GM23248 (cell line): ENCODE measurements around the gene NIPAL4. TPM values are rescaled to one million over a fixed set of nuclear protein-coding genes. Genes with fewer than 3 reads are reported as not detected.

Experiments
- DNase-seq: peaks from one replicate; pipeline ENCODE4 v3.0.0-alpha.2; 2015
- H2AFZ ChIP-seq: fragments of 200-600 bp; sonication (generic); 2 replicates; pipeline ENCODE4 v1.6.1; 2016; ENCODE audit warnings: antibody characterized with exemption
- H3F3A ChIP-seq: fragments of 200-600 bp; sonication (generic); 2 replicates; pipeline ENCODE4 v1.6.1; 2016; ENCODE audit warnings: mild to moderate bottlenecking, antibody characterized with exemption, mixed run types; ENCODE audit not compliant: insufficient read depth
- H3K27ac ChIP-seq: fragments of 200-600 bp; sonication (generic); 2 replicates; pipeline ENCODE4 v1.5.1; 2016; ENCODE audit warnings: mild to moderate bottlenecking
- H3K27me3 ChIP-seq: fragments of 200-600 bp; sonication (generic); replicated peaks from 2 replicates; pipeline ENCODE4 v1.6.1; 2016; ENCODE audit warnings: mild to moderate bottlenecking; ENCODE audit not compliant: insufficient read depth
- H3K36me3 ChIP-seq: fragments of 200-600 bp; sonication (generic); 2 replicates; pipeline ENCODE4 v1.6.1; 2016; ENCODE audit warnings: low read depth, mild to moderate bottlenecking
- H3K4me1 ChIP-seq: fragments of 200-600 bp; sonication (generic); 2 replicates; pipeline ENCODE4 v1.6.1; 2016; ENCODE audit warnings: mild to moderate bottlenecking; ENCODE audit not compliant: insufficient read depth
- H3K4me2 ChIP-seq: fragments of 200-600 bp; sonication (generic); one replicate; pipeline ENCODE4 v1.6.1; 2016; ENCODE audit warnings: mild to moderate bottlenecking; ENCODE audit not compliant: unreplicated experiment
- H3K4me3 ChIP-seq: fragments of 200-600 bp; sonication (generic); 2 replicates; pipeline ENCODE4 v1.5.1; 2016; ENCODE audit warnings: mild to moderate bottlenecking
- H3K79me2 ChIP-seq: fragments of 200-600 bp; sonication (generic); 2 replicates; pipeline ENCODE4 v1.6.1; 2016; ENCODE audit warnings: mild to moderate bottlenecking; ENCODE audit not compliant: insufficient read depth
- H3K9ac ChIP-seq: fragments of 200-600 bp; sonication (generic); 2 replicates; pipeline ENCODE4 v1.6.1; 2016; ENCODE audit warnings: mild to moderate bottlenecking
- H3K9me2 ChIP-seq: fragments of 200-600 bp; sonication (generic); 2 replicates; pipeline ENCODE4 v1.6.1; 2016; ENCODE audit warnings: mixed run types, mild to moderate bottlenecking, moderate library complexity; ENCODE audit not compliant: insufficient read depth
- H3K9me3 ChIP-seq: fragments of 200-600 bp; sonication (generic); one replicate; pipeline ENCODE4 v1.6.1; 2017; ENCODE audit warnings: low read depth
- H4K20me1 ChIP-seq: fragments of 200-600 bp; sonication (generic); 2 replicates; pipeline ENCODE4 v1.6.0; 2016; ENCODE audit not compliant: insufficient read depth
- EZH2 ChIP-seq: fragments of 200-600 bp; sonication (generic); IDR thresholded peaks from 2 replicates; pipeline ENCODE4 v1.6.1; 2018; ENCODE audit warnings: antibody characterized with exemption, mild to moderate bottlenecking; ENCODE audit not compliant: insufficient read depth, poor library complexity, severe bottlenecking
- EZH2phosphoT487 ChIP-seq: fragments of 200-600 bp; sonication (generic); IDR thresholded peaks from 2 replicates; pipeline ENCODE4 v1.6.1; 2018; ENCODE audit warnings: antibody characterized with exemption, moderate library complexity, mild to moderate bottlenecking, low read depth; ENCODE audit not compliant: insufficient read depth
- WGBS, 2 experiments: methylation state at CpG; one replicate each; pipeline ENCODE4 v1.1.6; 2015 to 2017; ENCODE audit warnings: low lambda C conversion rate in 2 of 2, low coverage in 1 of 2; ENCODE audit errors: missing lambda C conversion rate in 2 of 2; 5-methylcytosine and 5-hydroxymethylcytosine counted together
- in situ Hi-C: fragments of 300-500 bp; cut with MboI; formaldehyde crosslinking; loops from 2 replicates; pipeline ENCODE4 v1.15.0; 2020
- polyA plus RNA-seq: library from polyadenylated mRNA; unstranded; fragments of >200 nt; fragmentation: Nextera tagmentation; extraction: Ambion mirVana; gene quantifications from 2 replicates; pipeline ENCODE4 v1.2.1, GENCODE V29; 2016
- total RNA-seq: library from RNA; depleted of rRNA; stranded (reverse); fragments of >200 nt; shearing (Covaris generic); gene quantifications from 2 replicates; pipeline ENCODE4 v1.2.3, GENCODE V29; 2014

NIPAL4 gene
- total and polyA plus RNA-seq, 2 experiments from 2014 or later, result not detected

DNA sequence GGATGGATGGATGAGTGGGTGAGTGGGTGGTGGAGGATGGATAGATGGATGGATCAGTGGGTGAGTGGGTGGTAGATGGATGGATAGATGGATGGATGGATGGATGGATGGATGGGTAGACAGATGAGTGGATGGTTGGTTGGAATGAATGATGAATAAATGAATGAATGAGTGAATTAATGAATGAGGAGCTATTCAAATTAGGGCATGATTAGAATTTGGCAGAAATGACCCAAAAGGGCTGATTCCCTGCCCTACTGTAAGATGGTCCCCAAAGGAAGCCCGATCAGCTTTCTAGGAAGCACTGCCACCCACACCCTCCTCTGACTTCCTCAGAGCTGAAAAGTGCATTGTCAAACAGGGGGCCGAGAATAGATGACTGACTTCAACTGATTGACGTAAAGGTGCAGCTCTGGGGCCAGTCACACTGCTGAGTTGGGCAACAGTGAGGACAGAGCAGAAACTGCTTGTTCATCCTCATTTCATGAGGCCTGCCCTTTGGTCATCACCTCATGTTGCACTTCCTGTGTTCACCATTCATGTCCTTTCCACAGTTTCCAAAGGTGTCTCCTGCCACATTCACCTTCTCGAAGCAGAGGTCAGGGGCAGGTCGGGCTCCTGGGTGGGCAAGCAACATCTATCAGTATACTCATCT, 34.3 kb downstream of the NIPAL4 start:
- in situ Hi-C loops, result loop anchor here (25.0 kb wide), 1 partner anchor 218 kb away; no protein-coding TSS in a partner anchor
- no peaks in the 10 kb centered on the region for H3K79me2 ChIP-seq
- no peak overlapping the region for H3K4me2 ChIP-seq
- no peak overlapping the region for H2AFZ ChIP-seq
- no peaks in the 10 kb centered on the region for H3F3A ChIP-seq
- no peak overlapping the region for H3K4me3 ChIP-seq
- no peaks in the 10 kb centered on the region for H3K9me3 ChIP-seq
- H3K9me2 ChIP-seq, result no peaks in the 10 kb centered on the region
- no peak overlapping the region for H3K27ac ChIP-seq
- no peaks in the 10 kb centered on the region for H4K20me1 ChIP-seq
- TF ChIP-seq EZH2phosphoT487, result no peak
- TF ChIP-seq EZH2, result no peak
- no peak for DNase-seq
- no peak overlapping the region for H3K9ac ChIP-seq
- WGBS, 2 experiments, result 90 to 91% methylated on average over 5 of the region's 5 CpGs
- no peaks in the 10 kb centered on the region for H3K36me3 ChIP-seq
- H3K4me1 ChIP-seq, result no peaks in the 10 kb centered on the region
- no peaks in the 10 kb centered on the region for H3K27me3 ChIP-seq

DNA sequence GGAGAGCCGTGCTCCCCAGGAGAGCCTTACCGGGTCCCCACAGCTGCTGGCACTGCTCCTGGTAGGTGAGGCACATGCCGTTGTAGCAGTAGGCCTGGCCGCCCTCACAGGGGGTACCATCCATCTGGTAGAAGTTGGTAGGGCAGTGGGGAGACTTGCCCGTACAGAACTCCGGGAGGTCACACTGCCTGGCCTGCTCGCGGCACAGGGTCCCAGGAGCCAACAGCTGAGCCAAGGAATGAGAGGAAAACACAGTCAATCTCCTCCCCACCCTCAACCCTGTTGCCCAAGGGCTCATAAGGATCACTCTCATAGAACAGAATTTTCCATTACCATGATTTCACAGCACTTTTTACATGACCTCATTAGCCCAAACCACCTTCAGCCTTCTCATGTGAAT, 36.9 kb downstream of the NIPAL4 start:
- Histone ChIP-seq H3K36me3 (no peaks in the 10 kb centered on the region), H3K27ac (no peak overlapping the region), H3K27me3 (no peaks in the 10 kb centered on the region), H3K4me1 (no peaks in the 10 kb centered on the region), H2AFZ (no peak overlapping the region), H3K4me3 (no peak overlapping the region), H3K4me2 (no peak overlapping the region), H3K79me2 (no peaks in the 10 kb centered on the region), H3K9me3 (no peaks in the 10 kb centered on the region), H4K20me1 (no peaks in the 10 kb centered on the region), H3K9ac (no peak overlapping the region), H3F3A (no peaks in the 10 kb centered on the region), H3K9me2 (no peaks in the 10 kb centered on the region)
- DNase-seq, result no peak
- WGBS, 2 experiments, result 95 to 96% methylated on average over 8 of the region's 8 CpGs
- TF ChIP-seq EZH2 (no peak), EZH2phosphoT487 (no peak)
- in situ Hi-C loops, result loop anchor here (25.0 kb wide), 1 partner anchor 215 kb away; no protein-coding TSS in a partner anchor

DNA sequence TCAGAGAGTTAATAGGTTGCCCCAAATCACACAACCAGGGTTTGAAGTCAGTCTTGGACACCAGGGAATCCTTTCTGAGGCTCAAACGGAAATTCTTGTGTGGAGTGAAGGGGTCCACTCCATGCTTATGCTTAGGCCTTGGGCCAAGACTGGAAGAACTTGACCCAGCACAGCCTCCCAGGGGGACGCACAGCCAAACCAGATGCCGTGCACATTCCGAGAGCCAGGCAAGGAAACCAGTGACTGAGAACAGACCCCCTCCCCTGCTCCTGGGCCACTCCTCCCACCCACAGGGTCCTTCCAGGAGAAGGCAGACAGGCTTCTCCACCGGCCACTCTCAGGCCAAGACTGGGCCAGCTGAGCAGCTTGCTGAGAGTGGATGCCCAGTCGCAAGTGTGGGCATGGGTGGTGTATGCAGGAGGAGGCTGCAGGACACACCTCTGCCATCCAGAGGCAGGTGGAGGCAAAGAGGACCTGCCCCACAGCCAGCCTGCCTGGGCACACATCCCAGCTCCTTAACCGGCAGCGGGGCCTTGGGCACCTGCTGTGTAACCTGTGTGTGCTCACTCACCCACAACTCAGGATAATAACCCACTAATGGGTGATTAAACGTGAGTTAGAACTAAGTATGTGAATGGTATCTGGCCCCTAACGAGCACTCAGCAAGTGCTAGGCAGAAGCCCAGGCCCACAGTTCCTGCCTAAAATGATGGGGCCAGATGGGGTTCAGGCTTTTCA, 38.0 kb downstream of the NIPAL4 start:
- Histone ChIP-seq H3K4me2 (no peak overlapping the region), H3K9ac (no peak overlapping the region), H3K36me3 (no peaks in the 10 kb centered on the region), H3K27me3 (no peaks in the 10 kb centered on the region), H2AFZ (no peak overlapping the region), H3K27ac (no peak overlapping the region), H3K4me1 (no peaks in the 10 kb centered on the region), H3K4me3 (no peak overlapping the region), H4K20me1 (no peaks in the 10 kb centered on the region), H3K79me2 (no peaks in the 10 kb centered on the region), H3F3A (no peaks in the 10 kb centered on the region), H3K9me2 (no peaks in the 10 kb centered on the region), H3K9me3 (no peaks in the 10 kb centered on the region)
- no peak for DNase-seq
- TF ChIP-seq EZH2 (no peak), EZH2phosphoT487 (no peak)
- 75 to 77% methylated on average over 10 of the region's 10 CpGs for WGBS, 2 experiments
- in situ Hi-C loops, result loop anchor here (25.0 kb wide), 1 partner anchor 214 kb away; no protein-coding TSS in a partner anchor

DNA sequence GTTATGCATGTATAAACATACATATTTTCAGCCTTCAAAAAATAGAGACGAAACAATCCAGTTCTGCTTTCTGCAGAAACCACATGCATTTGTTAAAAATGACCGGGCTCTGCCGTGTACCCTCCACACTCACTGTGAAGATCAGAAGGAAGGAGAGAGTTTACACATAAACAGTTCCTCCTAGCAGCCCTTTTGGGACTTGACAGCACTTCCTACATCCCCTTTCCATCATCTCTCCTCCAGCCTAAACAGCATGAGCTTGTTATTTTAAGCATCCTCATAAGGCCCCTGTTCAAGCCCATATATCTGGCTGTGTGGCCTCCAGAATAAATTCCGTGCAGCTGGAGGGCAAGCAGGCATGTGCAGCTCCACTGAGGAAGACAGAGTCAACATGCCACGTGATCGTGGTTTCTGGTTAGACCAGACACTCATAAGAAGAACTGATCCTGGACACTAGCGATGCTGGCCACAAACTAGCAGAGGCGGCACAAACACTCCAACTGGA, 42.2 kb downstream of the NIPAL4 start:
- Histone ChIP-seq H3K27ac (no peak overlapping the region), H3K36me3 (no peaks in the 10 kb centered on the region; the same call in 1 of the 2 replicates), H3K79me2 (no peaks in the 10 kb centered on the region), H3K4me2 (no peak overlapping the region), H3K9me3 (no peaks in the 10 kb centered on the region), H3K9me2 (no peaks in the 10 kb centered on the region), H3F3A (no peaks in the 10 kb centered on the region), H3K4me3 (no peak overlapping the region), H2AFZ (no peak overlapping the region), H3K27me3 (no peaks in the 10 kb centered on the region), H3K4me1 (no peaks in the 10 kb centered on the region), H3K9ac (no peak overlapping the region), H4K20me1 (no peaks in the 10 kb centered on the region)
- TF ChIP-seq EZH2 (no peak), EZH2phosphoT487 (no peak)
- in situ Hi-C loops, result no loop called here
- WGBS, 2 experiments, result 80 to 84% methylated on average over 8 of the region's 8 CpGs
- DNase-seq, result no peak
